Activated CD4-positive, alpha-beta T cell treated with anti-CD3 and anti-CD28 coated beads for 1 hour (primary cell): ENCODE results near the gene RP9.

Experiments used
- DNase-seq: peaks from one replicate; pipeline ENCODE4 v3.0.0-alpha.2; 2020

Gene RP9

GRCh38 chr7:33061282-33061937 is 47.8 kb downstream of the RP9 start:
- DNase-seq, result no peak

GRCh38 chr7:33059635-33060034 is 49.6 kb downstream of the RP9 start:
- no peak for DNase-seq

- DNase-seq, result no peak
Observed at GRCh38 chr7:33055158-33055557, 54.0 kb downstream of the RP9 start.

GRCh38 chr7:33054261-33054964 is 54.8 kb downstream of the RP9 start:
- no peak for DNase-seq

GRCh38 chr7:33053721-33054120 is 55.5 kb downstream of the RP9 start:
- DNase-seq, result no peak

GRCh38 chr7:33050535-33051318 is 58.5 kb downstream of the RP9 start:
- DNase-seq, result no peak

GRCh38 chr7:33048704-33049103 is 60.5 kb downstream of the RP9 start:
- DNase-seq, result no peak

GRCh38 chr7:33048257-33048656 is 60.9 kb downstream of the RP9 start:
- DNase-seq, result no peak

GRCh38 chr7:33044986-33045385 is 64.2 kb downstream of the RP9 start:
- DNase-seq, result no peak
